GM19099 (cell line): ENCODE measurements around the gene ECHS1.
A peak's percentile ranks its signal among the peaks of the same experiment; 100 is the strongest.

Source experiments
- POLR2A ChIP-seq: IDR thresholded peaks from 3 replicates; pipeline ENCODE4 v1.6.1; 2011; ENCODE audit warnings: low read depth; ENCODE audit not compliant: insufficient read length; ENCODE audit errors: extremely low read depth

Gene ECHS1

DNA sequence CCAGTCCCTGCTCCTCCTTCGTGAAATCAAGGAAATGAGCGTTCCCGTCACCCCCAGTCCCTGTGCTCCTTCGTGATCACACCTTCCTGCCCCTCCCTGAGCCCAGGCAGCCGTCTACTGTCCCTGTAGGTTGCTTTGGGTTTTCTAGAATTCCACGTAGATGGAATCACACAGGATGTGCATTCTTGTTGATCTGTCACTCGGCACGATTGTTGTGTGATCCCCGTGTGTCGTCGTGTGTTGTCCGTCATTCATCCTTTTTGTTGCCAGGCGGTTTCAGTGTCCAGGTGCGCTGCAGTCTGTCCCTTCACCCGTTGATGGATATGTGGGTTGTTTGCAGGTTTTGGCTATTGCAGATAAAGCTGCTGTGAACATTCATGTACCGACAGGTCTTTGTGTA is 30.2 kb upstream of the ECHS1 start:
- no peak for TF ChIP-seq POLR2A

DNA sequence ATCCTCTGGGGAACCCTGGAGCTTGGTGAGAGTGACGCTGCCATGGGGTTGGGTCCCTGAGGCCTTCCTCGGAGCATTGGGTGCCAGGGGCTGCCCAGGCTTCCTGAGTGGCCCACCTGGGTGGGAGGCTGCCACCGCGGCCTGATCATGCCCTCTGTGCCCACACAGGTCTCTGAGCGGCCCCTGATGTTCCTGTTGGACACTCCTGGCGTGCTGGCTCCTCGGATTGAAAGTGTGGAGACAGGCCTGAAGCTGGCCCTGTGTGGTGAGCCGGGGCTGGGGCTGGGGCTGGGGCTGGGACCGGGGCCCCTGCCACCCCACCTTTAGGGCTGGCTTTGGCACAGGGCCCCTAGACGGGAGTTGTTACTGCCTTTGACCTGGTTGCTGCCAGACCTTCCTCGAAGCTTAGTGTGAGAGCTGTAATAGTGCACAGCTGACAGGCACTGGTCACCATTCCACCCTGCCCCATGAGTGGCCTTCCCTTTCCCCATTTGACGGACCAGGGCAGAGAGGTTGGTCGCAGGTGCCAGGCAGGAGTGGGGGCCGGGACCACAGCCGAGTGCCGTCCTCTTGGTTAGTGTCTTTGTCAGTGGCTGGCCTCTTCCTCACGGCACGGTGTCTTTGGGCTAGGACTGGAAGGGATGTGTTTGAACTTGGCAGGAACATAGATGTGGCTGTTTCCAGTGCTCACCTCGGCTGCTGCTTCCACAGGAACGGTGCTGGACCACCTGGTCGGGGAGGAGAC is 29.0 kb upstream of the ECHS1 start:
- no peak for TF ChIP-seq POLR2A

DNA sequence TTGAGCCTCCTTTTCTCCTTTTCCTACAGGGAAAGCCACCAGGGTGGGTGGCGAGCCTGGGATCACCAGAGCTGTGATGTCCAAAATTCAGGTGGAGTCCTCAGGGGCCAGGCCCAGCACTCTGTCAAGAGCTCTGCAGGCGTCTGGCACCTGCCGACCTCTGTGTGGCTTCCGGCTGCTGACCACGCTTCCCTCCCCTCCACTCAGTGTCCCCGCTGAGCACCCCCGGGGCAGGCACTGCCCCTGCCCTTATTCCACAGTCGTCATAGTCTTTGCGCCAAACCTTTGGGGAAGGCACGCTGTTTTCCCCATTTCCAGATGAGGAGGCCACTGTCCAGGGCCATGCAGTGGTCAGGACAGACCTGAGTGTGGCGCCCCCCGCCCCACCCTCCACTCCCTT is 28.3 kb upstream of the ECHS1 start:
- no peak for TF ChIP-seq POLR2A

DNA sequence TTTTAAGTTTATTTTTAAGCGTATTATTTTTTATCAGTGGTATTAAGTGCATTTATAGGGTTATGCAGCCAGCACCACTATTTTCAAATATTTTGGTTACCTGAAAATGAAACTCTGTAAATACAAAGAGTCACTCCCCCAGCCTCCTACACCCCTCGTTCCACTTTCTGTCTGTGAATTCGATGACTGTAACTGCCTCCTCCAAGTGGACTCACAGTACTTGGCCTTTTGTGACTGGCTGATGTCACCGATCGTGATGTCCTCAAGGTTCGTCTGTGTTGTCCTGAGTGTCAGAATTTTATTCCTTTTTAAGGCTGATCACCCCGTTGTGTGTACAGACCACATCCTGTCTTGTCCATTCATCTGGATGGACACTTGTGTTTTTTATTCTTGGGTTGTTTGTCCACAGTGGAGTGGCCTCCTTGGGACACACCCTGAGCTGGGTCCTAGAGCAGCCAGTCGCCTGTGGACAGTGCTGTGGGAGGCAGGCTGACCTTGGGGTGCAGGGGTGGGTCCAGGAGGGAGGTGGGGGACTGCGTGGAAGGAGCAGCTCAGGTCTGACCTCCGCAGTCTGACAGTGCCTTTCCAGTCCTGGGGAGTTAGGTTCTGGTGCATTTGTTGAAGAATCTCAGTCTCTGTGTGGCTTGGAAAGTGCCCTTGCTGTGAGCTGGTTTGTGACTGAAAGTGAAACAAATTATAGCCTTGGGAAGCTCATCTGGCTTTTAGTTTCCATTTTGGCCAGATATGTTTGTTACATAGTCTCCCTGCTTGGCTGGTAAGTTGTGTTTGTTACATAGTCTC is 27.7 kb upstream of the ECHS1 start:
- TF ChIP-seq POLR2A, result no peak

DNA sequence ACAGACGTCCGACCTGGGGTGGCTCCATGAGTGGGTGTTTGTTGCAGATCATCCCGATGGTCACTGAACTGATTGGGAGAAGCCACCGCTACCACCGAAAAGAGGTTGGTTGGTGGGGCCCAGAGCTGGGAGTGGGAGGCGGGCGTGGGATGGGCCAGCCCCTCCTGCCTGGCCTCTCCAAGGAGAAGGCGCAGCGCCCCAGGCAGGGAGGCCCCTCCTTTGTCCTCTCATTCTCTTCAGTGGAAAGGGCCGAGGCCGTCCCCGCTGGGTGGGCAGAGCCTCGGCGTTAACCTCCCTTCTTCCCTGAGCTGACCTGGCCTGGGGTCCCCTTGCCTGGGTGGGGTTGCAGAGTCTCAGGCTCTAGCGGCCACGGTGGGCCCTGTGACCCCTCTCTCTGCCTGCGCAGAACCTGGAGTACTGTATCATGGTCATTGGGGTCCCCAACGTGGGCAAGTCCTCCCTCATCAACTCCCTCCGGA is 26.0 kb upstream of the ECHS1 start:
- TF ChIP-seq POLR2A, result no peak

DNA sequence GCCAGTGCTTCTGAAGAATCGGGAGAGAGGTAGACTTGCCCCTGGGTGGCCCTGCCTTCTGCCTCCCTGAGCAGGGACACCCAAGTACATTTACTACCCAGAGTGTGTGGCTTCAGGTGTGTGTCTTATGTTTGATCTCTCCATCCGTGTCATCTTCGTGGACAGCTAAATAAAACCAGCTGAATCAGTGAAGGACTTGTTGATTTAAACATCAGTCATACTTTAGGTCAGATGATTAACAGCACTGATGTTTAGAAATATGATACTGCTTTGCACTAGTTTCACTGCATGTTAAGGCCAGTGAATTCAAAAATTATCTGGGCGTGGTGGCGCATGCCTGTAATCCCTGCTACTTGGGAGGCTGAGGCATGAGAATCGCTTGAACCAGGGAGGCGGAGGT is 24.8 kb upstream of the ECHS1 start:
- no peak for TF ChIP-seq POLR2A

DNA sequence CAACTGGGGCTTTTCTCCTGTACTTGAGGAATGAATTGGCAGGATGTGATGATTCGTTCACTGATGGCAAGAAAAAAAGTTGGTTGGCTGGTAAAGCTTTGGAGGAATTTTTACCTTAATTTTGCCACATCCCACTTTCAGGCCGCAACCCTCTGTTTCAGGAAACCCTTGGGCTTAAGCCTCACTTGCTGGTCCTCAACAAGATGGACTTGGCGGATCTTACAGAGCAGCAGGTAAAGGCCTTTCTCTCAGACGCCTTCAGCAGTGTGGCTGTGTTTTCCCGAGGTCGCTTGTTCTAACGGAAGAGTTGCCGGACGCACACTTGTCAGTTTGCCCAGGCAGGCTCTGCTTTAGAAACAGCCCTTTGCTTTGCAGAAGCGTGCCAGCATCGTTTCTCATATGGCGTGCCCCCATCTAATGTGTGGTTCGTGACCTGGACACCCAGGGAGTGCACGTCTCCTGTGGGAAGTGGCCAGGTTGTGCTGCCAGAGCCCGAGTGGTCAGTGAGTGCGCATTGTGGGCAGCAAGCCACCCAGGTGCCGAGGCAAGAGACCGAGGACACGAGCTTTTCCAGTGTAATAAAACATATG is 23.0 kb upstream of the ECHS1 start:
- TF ChIP-seq POLR2A, result no peak

DNA sequence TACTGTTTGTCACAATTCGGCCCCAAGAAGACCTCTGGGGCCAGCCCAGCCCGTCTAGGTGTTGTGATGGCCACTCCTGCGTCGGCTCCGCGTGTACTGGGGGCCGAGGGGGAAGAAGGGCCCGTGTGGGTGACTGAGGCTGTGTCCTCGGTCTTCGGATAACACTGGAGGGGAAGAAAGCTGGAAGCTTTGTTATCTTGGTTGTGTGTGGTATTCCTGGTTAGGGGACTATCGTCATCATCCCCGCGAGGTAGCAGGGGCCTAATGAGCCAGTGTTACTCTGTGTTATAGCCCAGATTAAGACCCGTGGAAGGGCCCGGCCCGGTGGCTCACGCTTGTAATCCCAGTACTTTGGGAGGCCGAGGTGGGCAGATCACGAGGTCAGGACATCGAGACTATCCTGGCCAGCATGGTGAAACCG is 21.7 kb upstream of the ECHS1 start:
- no peak for TF ChIP-seq POLR2A

DNA sequence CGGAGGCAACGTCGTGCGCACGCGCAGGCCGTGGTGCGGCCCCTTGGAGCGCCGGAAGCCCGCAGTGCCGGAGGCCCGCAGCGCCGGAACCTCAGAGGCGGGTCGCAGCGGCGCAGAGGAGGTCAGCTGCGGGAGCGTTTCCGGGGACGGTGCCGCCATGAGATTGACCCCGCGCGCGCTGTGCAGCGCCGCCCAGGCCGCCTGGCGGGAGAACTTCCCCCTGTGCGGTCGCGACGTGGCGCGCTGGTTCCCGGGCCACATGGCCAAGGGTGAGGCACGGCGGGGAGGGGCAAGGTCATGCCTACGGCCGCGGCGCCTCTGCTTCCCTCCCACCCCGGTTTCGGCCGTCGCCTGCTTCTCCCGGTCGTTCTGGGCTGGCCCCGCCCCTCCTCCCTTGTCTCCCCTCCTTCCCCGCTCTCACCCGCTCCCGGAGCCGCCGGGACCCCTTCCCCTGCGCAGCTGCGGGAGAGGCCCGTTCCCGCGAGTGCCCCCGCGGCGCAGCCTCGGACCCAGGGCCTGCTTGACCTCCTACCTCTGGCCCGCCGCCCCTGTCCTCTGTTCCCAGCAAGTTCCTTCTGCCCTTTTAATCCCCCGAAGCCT is 21.0 kb upstream of the ECHS1 start, which contains the start of gene MTG1:
Gene MTG1 (plus strand): TSS at position 94 of the 600 bp plus-strand sequence. CDS start 64 bp downstream, at position 158.
- TF ChIP-seq POLR2A, result peak; percentile 86

DNA sequence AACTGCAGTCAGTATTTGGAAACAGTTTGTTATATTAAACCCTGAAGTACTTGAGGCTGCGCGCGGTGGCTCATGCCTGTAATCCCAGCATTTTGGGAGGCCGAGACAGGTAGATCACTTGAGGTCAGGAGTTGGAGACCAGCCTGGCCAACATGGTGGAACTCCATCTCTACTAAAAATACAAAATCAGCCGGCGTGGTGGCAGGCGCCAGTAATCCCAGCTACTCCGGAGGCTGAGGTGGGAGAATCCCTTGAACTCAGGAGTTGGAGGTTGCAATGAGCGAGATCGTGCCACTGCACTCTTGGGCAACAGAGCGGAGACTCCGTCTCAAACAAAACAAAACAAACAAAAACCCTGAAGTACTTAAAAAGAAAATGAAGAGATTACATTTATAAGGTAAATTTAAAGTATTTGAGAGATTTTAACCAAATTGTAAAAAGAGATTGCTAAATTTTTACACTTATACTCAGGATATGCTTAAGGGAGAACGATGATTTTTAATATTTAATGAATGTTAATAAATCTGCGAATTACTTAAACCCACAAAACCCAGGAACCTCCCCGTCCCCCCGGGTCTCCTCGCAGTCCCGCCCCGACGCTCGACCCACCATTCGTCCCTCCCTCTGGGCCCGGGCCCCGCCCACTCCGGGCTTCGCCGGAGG is 20.4 kb upstream of the ECHS1 start:
- no peak for TF ChIP-seq POLR2A

DNA sequence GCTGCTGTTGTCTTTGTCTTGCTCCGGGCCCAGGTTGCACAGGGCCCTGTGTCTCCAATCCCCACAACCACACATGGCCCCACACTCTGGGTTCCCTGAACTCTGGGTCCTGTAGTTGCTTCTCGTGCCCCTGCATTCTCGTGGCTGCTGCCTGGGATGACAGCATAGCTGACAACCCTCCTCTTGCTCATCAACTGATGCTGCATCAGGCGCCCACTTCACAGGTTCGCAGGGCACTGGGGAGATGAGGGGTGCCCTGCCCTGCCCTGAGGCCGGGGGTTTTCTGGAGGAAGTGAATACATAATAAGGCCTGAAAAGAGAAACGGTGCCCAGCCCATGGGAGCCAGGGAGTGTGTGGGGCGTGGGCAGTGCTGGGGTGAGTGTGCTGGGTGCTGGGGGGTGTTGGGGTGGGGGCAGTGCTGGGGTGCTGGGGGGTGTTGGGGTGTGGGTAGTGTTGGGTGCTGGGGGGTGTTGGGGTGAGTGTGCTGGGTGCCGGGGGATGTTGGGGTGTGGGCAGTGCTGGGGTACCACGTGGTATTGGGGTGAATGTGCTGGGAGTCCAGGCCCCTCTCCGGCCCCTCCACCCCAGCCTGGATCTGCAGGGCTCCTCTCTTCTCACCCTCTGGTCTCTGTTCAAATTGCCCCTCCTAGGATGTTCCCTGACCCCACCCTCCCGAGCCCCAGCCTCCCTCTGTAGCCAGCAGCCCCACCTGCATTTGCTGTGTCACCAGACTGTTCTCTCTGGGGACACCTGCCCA is 18.8 kb upstream of the ECHS1 start:
- TF ChIP-seq POLR2A, result no peak

DNA sequence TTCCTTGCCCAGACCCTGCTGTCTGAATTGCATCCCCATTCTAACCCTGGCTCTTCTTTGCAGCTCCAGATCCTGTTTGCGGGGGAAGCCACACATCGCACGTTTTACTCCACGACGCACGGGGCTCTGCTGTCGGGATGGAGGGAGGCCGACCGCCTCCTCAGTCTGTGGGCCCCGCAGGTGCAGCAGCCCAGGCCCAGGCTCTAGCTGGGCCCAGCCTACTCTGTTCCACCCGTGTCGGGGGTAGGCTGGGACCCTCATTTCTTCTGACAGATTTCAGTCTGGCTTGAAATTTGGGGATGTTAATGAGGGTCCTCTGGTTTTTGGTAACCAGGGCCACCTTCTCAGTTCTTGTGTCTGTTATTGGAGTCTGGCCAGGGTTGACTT is 18.1 kb upstream of the ECHS1 start:
- no peak for TF ChIP-seq POLR2A

DNA sequence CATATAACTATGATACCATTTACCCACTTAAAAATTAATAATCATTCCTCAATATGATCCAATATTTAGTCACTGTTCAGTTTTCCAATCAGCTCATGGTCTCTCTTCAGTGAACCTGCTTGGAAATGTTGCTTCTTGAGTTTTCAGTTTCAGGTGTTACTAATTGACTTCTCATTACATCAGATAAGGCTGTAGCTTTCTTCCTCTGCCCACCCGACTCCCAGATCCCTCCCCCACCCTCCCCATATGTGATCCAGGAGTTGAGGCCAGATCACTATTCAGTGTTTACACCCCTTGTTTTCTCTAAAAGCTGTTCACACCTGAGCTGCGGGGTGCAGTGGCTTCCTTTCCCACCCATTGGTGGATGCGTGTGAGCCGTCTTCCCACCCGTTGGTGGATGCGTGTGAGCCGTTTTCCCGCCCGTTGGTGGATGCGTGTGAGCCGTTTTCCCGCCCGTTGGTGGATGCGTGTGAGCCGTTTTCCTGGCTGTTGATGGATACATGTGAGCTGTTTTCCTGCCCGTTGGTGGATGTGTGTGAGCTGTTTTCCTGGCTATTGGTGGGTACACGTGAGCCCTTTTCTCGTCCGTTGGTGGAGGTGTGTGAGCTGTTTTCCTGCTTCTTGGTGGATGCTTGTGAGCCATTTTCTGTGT is 17.6 kb upstream of the ECHS1 start:
- TF ChIP-seq POLR2A, result peak; percentile 0
